Endothelial cell of umbilical vein (primary cell): ENCODE results near the gene TEX35. TPM values are rescaled to one million over a fixed set of nuclear protein-coding genes. Genes with fewer than 3 reads are reported as not detected.

Experiments
- BruUV-seq: library from RNA; stranded (reverse); fragments of 400-500 nt; replicated peaks from 2 replicates; lab custom pipeline; 2021; lab: Mats Ljungman, UMichigan
- CTCF ChIA-PET: fragments of 300-600, 350-600 bp; sonication (Branson Sonifier 250); formaldehyde crosslinking; loops from one replicate; lab custom pipeline; 2021; ENCODE audit warnings: antibody characterized with exemption, inconsistent platforms; lab: Charles Lee
- POLR2A ChIA-PET: fragments of 300-600, 350-600 bp; sonication (Branson Sonifier 250); formaldehyde crosslinking; loops from one replicate; lab custom pipeline; 2021; ENCODE audit warnings: antibody characterized with exemption, inconsistent platforms; lab: Charles Lee
- DNase-seq: peaks from one replicate; pipeline ENCODE4 v3.0.0-alpha.2; 2011; ENCODE audit warnings: low read depth, low spot score
- FAIRE-seq: peaks from 2 replicates; lab custom pipeline; 2011; peaks lifted over from hg19 to GRCh38; lab: Jason Lieb, UNC
- H2AFZ ChIP-seq: 2 replicates; pipeline ENCODE4 v1.6.0; 2012; ENCODE audit warnings: low read depth, low read length, control low read depth, inconsistent platforms
- H3K27ac ChIP-seq: 2 replicates; pipeline ENCODE4 v1.5.1; 2011; ENCODE audit warnings: low read depth, mild to moderate bottlenecking, control low read depth, low read length, moderate library complexity; ENCODE audit not compliant: insufficient read depth
- H3K27me3 ChIP-seq, 2 experiments: 2 replicates each; pipeline versions ENCODE4 v1.6.0 to v1.6.1; 2011; ENCODE audit warnings: low read length in 2 of 2, mixed read lengths in 1 of 2; ENCODE audit not compliant: control insufficient read depth in 2 of 2, insufficient read depth in 2 of 2
- H3K36me3 ChIP-seq, 2 experiments: 2 replicates in 1 of 2; 3 replicates in 1 of 2; pipeline ENCODE4 v1.5.1; 2011; ENCODE audit warnings: low read length in 2 of 2, mild to moderate bottlenecking in 1 of 2, moderate library complexity in 1 of 2; ENCODE audit not compliant: control insufficient read depth in 2 of 2, insufficient read depth in 2 of 2; ENCODE audit errors: extremely low read depth in 1 of 2
- H3K4me1 ChIP-seq: 3 replicates; pipeline ENCODE4 v1.5.1; 2011; ENCODE audit warnings: mild to moderate bottlenecking, low read length; ENCODE audit not compliant: control insufficient read depth, insufficient read depth; ENCODE audit errors: extremely low read depth
- H3K4me2 ChIP-seq: 2 replicates; pipeline ENCODE4 v1.6.1; 2011; ENCODE audit warnings: low read length, control low read depth, mixed read lengths; ENCODE audit not compliant: insufficient read depth
- H3K4me3 ChIP-seq, 3 experiments: fragments of 200-600 bp in 1 of 3; sonication (generic), shearing (Covaris generic) in 1 of 3; replicated peaks in 1 of 3; 2 replicates each; pipeline ENCODE4 v1.5.1; 2011 to 2016; ENCODE audit warnings: control low read depth in 3 of 3, low read length in 3 of 3, mild to moderate bottlenecking in 2 of 3, inconsistent platforms in 1 of 3, low read depth in 1 of 3, moderate library complexity in 1 of 3; ENCODE audit not compliant: insufficient read depth in 1 of 3
- H3K79me2 ChIP-seq: 2 replicates; pipeline ENCODE4 v1.6.0; 2012; ENCODE audit warnings: low read length, inconsistent platforms; ENCODE audit not compliant: control insufficient read depth, insufficient read depth
- H3K9ac ChIP-seq: replicated peaks from 2 replicates; pipeline ENCODE3; 2011; ENCODE audit warnings: low read length, control low read depth; ENCODE audit not compliant: insufficient read depth; ENCODE audit errors: extremely low read depth
- H3K9me1 ChIP-seq: replicated peaks from 3 replicates; pipeline ENCODE4 v1.6.0; 2011; ENCODE audit warnings: mild to moderate bottlenecking, low read length; ENCODE audit not compliant: control insufficient read depth, insufficient read depth; ENCODE audit errors: extremely low read depth
- H3K9me3 ChIP-seq: replicated peaks from 2 replicates; pipeline ENCODE4 v1.5.1; 2012; ENCODE audit warnings: low read length, inconsistent platforms; ENCODE audit not compliant: control insufficient read depth, insufficient read depth
- H4K20me1 ChIP-seq: replicated peaks from 2 replicates; pipeline ENCODE3; 2011; ENCODE audit warnings: mild to moderate bottlenecking, low read length; ENCODE audit not compliant: control insufficient read depth, insufficient read depth; ENCODE audit errors: extremely low read depth
- CTCF ChIP-seq, 2 donors: IDR thresholded peaks; 1 replicate in 1 of 2; 2 replicates in 1 of 2; pipeline ENCODE4 v1.5.1; 2011; ENCODE audit warnings: low read length in 2 of 2, mild to moderate bottlenecking in 2 of 2, moderate library complexity in 2 of 2, control low read depth in 1 of 2, inconsistent platforms in 1 of 2, low read depth in 1 of 2; ENCODE audit not compliant: insufficient read depth in 1 of 2; ENCODE audit errors: extremely low read depth in 1 of 2
- EZH2 ChIP-seq: IDR thresholded peaks from 2 replicates; pipeline ENCODE4 v1.6.1; 2012; ENCODE audit warnings: borderline replicate concordance, low read depth, mild to moderate bottlenecking, moderate library complexity, low read length, inconsistent platforms; ENCODE audit not compliant: severe bottlenecking
- FOS ChIP-seq: IDR thresholded peaks from 2 replicates; pipeline ENCODE4 v1.6.1; 2011; ENCODE audit warnings: mild to moderate bottlenecking, low read length, moderate library complexity, borderline replicate concordance; ENCODE audit not compliant: insufficient read depth
- GATA2 ChIP-seq: IDR thresholded peaks from 2 replicates; pipeline ENCODE4 v1.7.0; 2011; ENCODE audit warnings: low read depth, mild to moderate bottlenecking, moderate library complexity, mixed read lengths, low read length; ENCODE audit not compliant: insufficient read length, insufficient read depth
- JUN ChIP-seq: IDR thresholded peaks from 2 replicates; pipeline ENCODE4 v1.6.1; 2011; ENCODE audit warnings: borderline replicate concordance, low read depth; ENCODE audit not compliant: insufficient read length, insufficient read depth
- MAX ChIP-seq: IDR thresholded peaks from 2 replicates; pipeline ENCODE4 v1.6.1; 2011; ENCODE audit not compliant: insufficient read depth, insufficient read length
- MYC ChIP-seq: IDR thresholded peaks from one replicate; pipeline ENCODE4 v1.6.1; 2011; ENCODE audit warnings: mild to moderate bottlenecking, low read depth, low read length
- POLR2A ChIP-seq: IDR thresholded peaks from 2 replicates; pipeline ENCODE4 v1.6.1; 2012; ENCODE audit warnings: low read depth, mild to moderate bottlenecking, control low read depth, low read length
- POLR2AphosphoS5 ChIP-seq: IDR thresholded peaks from 2 replicates; pipeline ENCODE4 v1.6.1; 2012; ENCODE audit warnings: low read depth, mild to moderate bottlenecking, control low read depth, low read length, moderate library complexity; ENCODE audit not compliant: insufficient read depth
- dilution Hi-C: fragments of 300-500 bp; cut with MboI; formaldehyde crosslinking; loops from one replicate; pipeline ENCODE4 v1.15.0; 2019; ENCODE audit warnings: low sequenced_read_pairs; ENCODE audit not compliant: extremely low pct_ligation_motif_present
- intact Hi-C: fragments of 100-400 bp; cut with micrococcal nuclease; formaldehyde crosslinking; loops from one replicate; pipeline ENCODE4 v1.10.0; 2022
- polyA plus RNA-seq, 4 experiments: library from polyadenylated mRNA; depleted of rRNA in 3 of 4; stranded (reverse) in 3 of 4; unstranded in 1 of 4; fragments of >200 nt; gene quantifications; 2 replicates each; pipeline versions ENCODE4 v1.2.1 to v1.2.3, GENCODE V29; 2011 to 2012; ENCODE audit warnings: missing spikeins in 1 of 4
- total RNA-seq: library from RNA; stranded (reverse); gene quantifications from 2 replicates; pipeline ENCODE4 v1.2.3, GENCODE V29; 2021

Gene TEX35
- total and polyA plus RNA-seq, 2 donors (not counting 3 experiments of a cell fraction or from before 2014, with no cell fraction given) = not detected

- peaks cover 0 to 7% of the 10 kb centered on the region in 2 experiments for H3K36me3 ChIP-seq
- intact Hi-C loops (no loop called here), dilution Hi-C loops (no loop called here)
- no peak for DNase-seq
- H3K9me1 ChIP-seq = no peaks in the 10 kb centered on the region
- H3K4me1 ChIP-seq = no peaks in the 10 kb centered on the region
- no peak overlapping the region for H2AFZ ChIP-seq
- BruUV-seq = no TSS peak
- ChIA-PET POLR2A (no interaction called here), CTCF (interaction anchor here (0.8 to 1.9 kb wide), 5 partner anchors 12 to 154 kb away, joined by 3 to 7 read pairs (median 6); no protein-coding TSS in a partner anchor)
- H3K27me3 ChIP-seq = no peaks in the 10 kb centered on the region
- no peak overlapping the region for H3K27ac ChIP-seq
- H3K79me2 ChIP-seq = no peaks in the 10 kb centered on the region
- H3K4me2 ChIP-seq = no peak overlapping the region
- no peak overlapping the region for H3K4me3 ChIP-seq
- no peaks in the 10 kb centered on the region for H4K20me1 ChIP-seq
- H3K9ac ChIP-seq = no peak overlapping the region
- TF ChIP-seq GATA2 (no peak), POLR2AphosphoS5 (no peak), CTCF (IDR thresholded peaks at IDR 0.05; ENCODE audit: extremely low read depth in 1 of 2, insufficient read depth in 1 of 2, low read depth in 1 of 2, low read length in 2 of 2) (no peak), POLR2A (no peak), EZH2 (no peak), JUN (no peak), MYC (no peak), MAX (no peak), FOS (no peak)
- FAIRE-seq = no peak
- no peaks in the 10 kb centered on the region for H3K9me3 ChIP-seq
Observed at GRCh38 chr1:178464141-178464540, 48.8 kb upstream of the TEX35 start.
